NCI-H82 treated with DMSO at 0.1 percent for 48 hours (cell line): ENCODE data around the gene INPP5E.

ENCODE experiments used
- DNase-seq: peaks from one replicate; lab custom pipeline; 2025; ENCODE audit not compliant: unreplicated experiment; lab: John Stamatoyannopoulos, UW

The INPP5E gene

GRCh38 chr9:136439481-136440408 lies at the start of gene INPP5E:
TSS of gene INPP5E (minus strand) at chr9:136439845. CDS start at chr9:136439419, 426 bp downstream.
- DNase-seq = no peak

GRCh38 chr9:136488247-136489214 lies 48.9 kb upstream of the INPP5E start:
- peak; percentile 3 for DNase-seq

- DNase-seq = no peak
Measured at GRCh38 chr9:136487672-136488071, 48.0 kb upstream of the INPP5E start.

- no peak for DNase-seq
Measured at GRCh38 chr9:136486823-136487620, 47.4 kb upstream of the INPP5E start.

- DNase-seq = no peak
Measured at GRCh38 chr9:136486131-136486530, 46.5 kb upstream of the INPP5E start.

GRCh38 chr9:136485049-136486045 lies 45.7 kb upstream of the INPP5E start:
- peak; percentile 62 for DNase-seq

- DNase-seq = no peak
Measured at GRCh38 chr9:136484153-136485048, 44.8 kb upstream of the INPP5E start.

- peak; percentile 69 for DNase-seq
Measured at GRCh38 chr9:136483589-136484152, 44.0 kb upstream of the INPP5E start.

GRCh38 chr9:136482793-136483588 lies 43.3 kb upstream of the INPP5E start, which contains the start of gene SEC16A:
TSS of gene SEC16A (minus strand) at chr9:136483040. CDS start at chr9:136477615, 5,425 bp downstream.
- peak; percentile 92 for DNase-seq

- no peak for DNase-seq
Measured at GRCh38 chr9:136482046-136482792, 42.6 kb upstream of the INPP5E start.

GRCh38 chr9:136481558-136481957 lies 41.9 kb upstream of the INPP5E start:
- DNase-seq = no peak

GRCh38 chr9:136476369-136477150 lies 36.9 kb upstream of the INPP5E start:
- DNase-seq = no peak

GRCh38 chr9:136474974-136475865 lies 35.6 kb upstream of the INPP5E start:
- no peak for DNase-seq

- DNase-seq = no peak
Measured at GRCh38 chr9:136474021-136474640, 34.5 kb upstream of the INPP5E start.
